GM13977 (cell line): ENCODE measurements around the gene PODN.

Experiments used
- DNase-seq: peaks from one replicate; pipeline ENCODE4 v3.0.0; 2012; ENCODE audit warnings: low spot score
- in situ Hi-C: fragments of 300-500 bp; cut with MboI; formaldehyde crosslinking; loops from one replicate; pipeline ENCODE4 v1.12.0; 2022; ENCODE audit warnings: low sequenced_read_pairs, low pct_unique_long_range_greater_than_20kb, mixed read lengths, inconsistent platforms; ENCODE audit not compliant: unreplicated experiment
- TF ChIP-seq, protein P1 (sequence below): IDR thresholded peaks from 2 replicates; pipeline ENCODE4 v1.5.1; 2012; ENCODE audit warnings: mild to moderate bottlenecking, control low read depth; ENCODE audit not compliant: insufficient read depth; ENCODE audit errors: extremely low read depth, missing control alignments

The PODN gene

DNA sequence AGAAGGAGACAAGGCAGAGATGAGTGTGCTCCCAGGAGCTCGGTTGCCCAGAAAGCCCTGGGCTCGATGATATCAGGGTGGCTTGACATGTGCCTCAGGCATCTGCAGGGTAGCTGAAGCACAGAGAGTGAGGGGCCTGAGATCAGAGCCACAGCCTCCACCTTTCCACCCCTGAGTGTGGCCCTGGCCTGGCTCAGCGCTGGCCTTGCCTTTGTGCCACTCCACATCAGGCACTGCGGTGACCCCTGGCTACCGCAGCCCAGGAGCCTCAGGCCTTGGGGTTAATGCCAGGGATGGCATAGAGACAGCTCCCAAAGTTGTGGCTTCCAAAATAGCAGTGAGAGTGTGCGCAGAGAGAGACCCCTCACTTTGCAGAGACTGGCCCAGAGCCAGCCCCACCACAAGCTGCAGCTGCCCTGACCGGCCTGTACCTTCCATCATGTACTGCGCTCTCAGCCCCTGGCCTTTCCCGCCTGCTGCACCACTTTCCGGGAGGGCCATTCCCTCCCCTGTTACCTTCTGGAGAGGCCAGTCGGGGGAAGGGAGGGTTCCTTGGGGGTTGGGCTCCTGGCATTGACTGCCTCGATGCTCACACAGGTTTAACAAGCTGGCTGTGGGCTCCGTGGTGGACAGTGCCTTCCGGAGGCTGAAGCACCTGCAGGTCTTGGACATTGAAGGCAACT lies 19.5 kb downstream of the PODN start:
- TF ChIP-seq, protein P1, sequence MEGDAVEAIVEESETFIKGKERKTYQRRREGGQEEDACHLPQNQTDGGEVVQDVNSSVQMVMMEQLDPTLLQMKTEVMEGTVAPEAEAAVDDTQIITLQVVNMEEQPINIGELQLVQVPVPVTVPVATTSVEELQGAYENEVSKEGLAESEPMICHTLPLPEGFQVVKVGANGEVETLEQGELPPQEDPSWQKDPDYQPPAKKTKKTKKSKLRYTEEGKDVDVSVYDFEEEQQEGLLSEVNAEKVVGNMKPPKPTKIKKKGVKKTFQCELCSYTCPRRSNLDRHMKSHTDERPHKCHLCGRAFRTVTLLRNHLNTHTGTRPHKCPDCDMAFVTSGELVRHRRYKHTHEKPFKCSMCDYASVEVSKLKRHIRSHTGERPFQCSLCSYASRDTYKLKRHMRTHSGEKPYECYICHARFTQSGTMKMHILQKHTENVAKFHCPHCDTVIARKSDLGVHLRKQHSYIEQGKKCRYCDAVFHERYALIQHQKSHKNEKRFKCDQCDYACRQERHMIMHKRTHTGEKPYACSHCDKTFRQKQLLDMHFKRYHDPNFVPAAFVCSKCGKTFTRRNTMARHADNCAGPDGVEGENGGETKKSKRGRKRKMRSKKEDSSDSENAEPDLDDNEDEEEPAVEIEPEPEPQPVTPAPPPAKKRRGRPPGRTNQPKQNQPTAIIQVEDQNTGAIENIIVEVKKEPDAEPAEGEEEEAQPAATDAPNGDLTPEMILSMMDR: no peak
- in situ Hi-C loops: no loop called here

DNA sequence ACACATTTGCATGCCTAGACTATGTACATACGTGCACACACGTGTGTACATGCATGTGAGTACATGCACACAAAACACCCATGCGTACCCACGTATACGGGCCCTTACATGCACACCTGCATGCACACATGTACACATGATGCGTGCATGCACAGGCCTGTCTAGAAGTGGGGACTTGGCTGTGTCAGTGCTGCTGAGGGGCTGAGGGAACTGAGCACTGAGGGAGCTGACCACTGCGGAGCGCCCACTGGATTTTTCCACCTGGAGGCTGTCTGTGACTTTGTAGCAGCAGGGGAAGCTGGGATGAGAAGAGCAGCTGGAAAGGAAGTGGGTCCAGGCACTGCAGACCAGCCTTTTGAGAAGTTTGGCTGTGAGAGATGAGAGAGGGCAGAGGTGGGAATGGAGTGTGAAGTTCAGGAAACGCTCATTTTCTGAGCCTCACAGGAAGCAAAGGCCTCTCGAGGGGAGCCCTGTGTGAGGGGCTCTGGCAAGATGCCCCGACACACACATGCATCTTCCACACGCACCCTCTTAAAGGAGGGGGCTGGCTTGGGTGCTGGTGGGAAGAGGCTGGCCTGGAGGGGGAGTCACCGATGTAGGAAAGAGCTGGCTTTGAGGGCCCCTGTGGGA lies 20.9 kb downstream of the PODN start:
- in situ Hi-C loops: no loop called here
- DNase-seq: no peak
- TF ChIP-seq, protein P1: no peak

More for the DNA sequence above, 19.5 kb downstream of the PODN start:
- DNase-seq: no peak

- in situ Hi-C loops: no loop called here
- TF ChIP-seq, protein P1: no peak
- DNase-seq: no peak
These were observed 21.9 kb downstream of the PODN start for GRCh38 chr1:53083636-53084588.

GRCh38 chr1:53084589-53084971 lies 22.6 kb downstream of the PODN start:
- TF ChIP-seq, protein P1: no peak
- in situ Hi-C loops: no loop called here

GRCh38 chr1:53085405-53085804 lies 23.4 kb downstream of the PODN start:
- TF ChIP-seq, protein P1: no peak
- in situ Hi-C loops: no loop called here

More at GRCh38 chr1:53084589-53084971, 22.6 kb downstream of the PODN start:
- no peak for DNase-seq

DNA sequence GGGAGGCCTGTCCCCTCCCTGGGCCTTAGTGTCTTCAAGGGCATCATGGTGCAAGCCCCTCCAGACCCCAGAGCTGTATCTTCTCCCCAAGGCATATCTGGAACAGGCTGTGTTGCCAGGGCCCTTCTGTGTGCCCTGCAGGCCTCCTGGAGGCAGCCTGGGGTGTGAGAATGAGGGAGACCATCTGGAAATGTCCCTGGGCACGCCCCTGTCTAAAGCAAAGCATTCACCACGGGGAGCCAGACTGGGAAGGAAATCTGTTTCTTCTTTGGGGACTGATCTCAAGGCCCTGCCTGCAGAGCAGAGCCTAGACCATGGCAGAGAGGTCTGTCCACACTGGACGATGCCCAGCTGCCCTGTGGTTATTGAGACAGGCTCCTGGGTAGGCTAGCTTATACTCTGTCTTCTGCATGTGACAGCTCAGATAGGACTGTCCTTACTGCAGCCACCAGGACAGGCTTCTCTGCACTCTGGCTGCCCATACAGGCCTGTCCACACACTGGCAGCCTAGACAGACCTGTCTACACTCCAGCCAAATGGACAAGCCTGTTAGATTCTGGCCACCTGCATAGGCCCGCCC lies 24.6 kb downstream of the PODN start:
- TF ChIP-seq, protein P1: no peak
- in situ Hi-C loops: no loop called here
- DNase-seq: no peak

More at GRCh38 chr1:53085405-53085804, 23.4 kb downstream of the PODN start:
- DNase-seq: no peak
